Measurements from ENCODE around the gene SMS.
A peak's percentile ranks its signal among the peaks of the same experiment; 100 is the strongest.

DNA sequence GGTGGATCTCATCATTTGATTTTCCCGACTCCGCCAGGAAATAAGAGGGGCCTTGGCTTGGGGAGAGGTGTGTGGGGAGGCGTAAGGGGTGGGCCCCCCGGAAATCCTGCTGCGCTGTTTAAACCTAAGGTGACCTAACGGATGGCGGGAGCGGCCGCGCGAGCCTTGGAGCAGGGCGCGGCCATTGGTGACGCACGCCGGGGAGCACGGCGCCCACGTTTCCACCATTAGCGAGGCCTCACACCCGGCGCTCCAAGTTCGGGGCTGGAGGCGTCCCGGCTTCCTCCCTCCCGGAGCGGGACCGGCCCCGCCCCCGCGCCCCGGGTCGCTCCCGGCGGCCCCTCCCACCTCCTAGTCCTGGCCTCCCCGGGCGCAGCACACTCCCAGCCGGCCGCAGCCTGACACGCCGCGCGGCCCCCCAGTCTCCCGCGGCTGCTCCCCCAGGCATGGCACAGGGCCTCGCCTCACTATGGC, at the start of gene SMS:
- TF ChIP-seq CTCF (conservative IDR thresholded peaks at IDR 0.05; ENCODE audit: low read depth, low read length) (no peak), RAD21 (IDR thresholded peaks at IDR 0.05; ENCODE audit: low read length) (no peak), USF2 (IDR thresholded peaks at IDR 0.05; ENCODE audit: low read depth, low read length) (no peak), CHD1 (IDR thresholded peaks at IDR 0.05; ENCODE audit: low read depth, low read length) (no peak), POLR2A (IDR thresholded peaks at IDR 0.05; ENCODE audit: low read depth, low read length) (peak; percentile 82), RCOR1 (IDR thresholded peaks at IDR 0.05; ENCODE audit: insufficient replicate concordance, low read length) (no peak)
